Cardiac muscle cell (in vitro differentiated cells and primary cell): ENCODE data around the gene MPST. TPM values are rescaled to one million over a fixed set of nuclear protein-coding genes. Genes with fewer than 3 reads are reported as not detected.

Experiments used
- DNase-seq, 2 donors: peaks; one replicate each; pipeline versions ENCODE4 v3.0.0 to v3.0.0-alpha.2; 2010 to 2017; ENCODE audit warnings: low read depth in 1 of 2, low spot score in 1 of 2
- H3K27ac ChIP-seq: fragments of 200-600 bp; sonication (generic); 2 replicates; pipeline ENCODE4 v1.5.1; 2016
- H3K27me3 ChIP-seq: fragments of 200-600 bp; sonication (generic); 2 replicates; pipeline ENCODE4 v1.6.0; 2016; ENCODE audit warnings: control low read depth
- H3K36me3 ChIP-seq: fragments of 200-600 bp; sonication (generic); 2 replicates; pipeline ENCODE4 v1.5.1; 2016; ENCODE audit warnings: control low read depth
- H3K4me1 ChIP-seq: fragments of 200-600 bp; sonication (generic); 2 replicates; pipeline ENCODE4 v1.8.1; 2017; ENCODE audit warnings: low read depth, mild to moderate bottlenecking, mixed run types
- H3K4me3 ChIP-seq: fragments of 200-600 bp; sonication (generic); 2 replicates; pipeline ENCODE4 v1.5.1; 2016; ENCODE audit warnings: mild to moderate bottlenecking
- H3K9me3 ChIP-seq: fragments of 200-600 bp; sonication (generic); 2 replicates; pipeline ENCODE4 v1.5.1; 2017; ENCODE audit warnings: low read depth, mild to moderate bottlenecking, control low read depth
- polyA plus RNA-seq: library from polyadenylated mRNA; unstranded; fragments of >200 nt; fragmentation: Nextera tagmentation; extraction: Ambion mirVana; gene quantifications from 2 replicates; pipeline ENCODE4 v1.2.1, GENCODE V29; 2016
- total RNA-seq: library from RNA; depleted of rRNA; stranded (reverse); fragments of >200 nt; gene quantifications from 2 replicates; pipeline ENCODE4 v1.2.3, GENCODE V29; 2016
- TF ChIP-seq, protein P1 (sequence below): IDR thresholded peaks from 2 replicates; pipeline ENCODE4 v1.5.1; 2012; ENCODE audit warnings: low read depth, mild to moderate bottlenecking, low read length

The MPST gene
- total and polyA plus RNA-seq, 2 experiments from 2014 or later, result 86.0 to 152 TPM

- DNase-seq, result peak in 1 of 2 donors; percentile 19
- Histone ChIP-seq H3K9me3 (no peaks in the 10 kb centered on the region), H3K4me3 (no peak overlapping the region), H3K36me3 (no peaks in the 10 kb centered on the region), H3K27ac (no peak overlapping the region), H3K27me3 (no peaks in the 10 kb centered on the region), H3K4me1 (no peaks in the 10 kb centered on the region)
- TF ChIP-seq, protein P1, sequence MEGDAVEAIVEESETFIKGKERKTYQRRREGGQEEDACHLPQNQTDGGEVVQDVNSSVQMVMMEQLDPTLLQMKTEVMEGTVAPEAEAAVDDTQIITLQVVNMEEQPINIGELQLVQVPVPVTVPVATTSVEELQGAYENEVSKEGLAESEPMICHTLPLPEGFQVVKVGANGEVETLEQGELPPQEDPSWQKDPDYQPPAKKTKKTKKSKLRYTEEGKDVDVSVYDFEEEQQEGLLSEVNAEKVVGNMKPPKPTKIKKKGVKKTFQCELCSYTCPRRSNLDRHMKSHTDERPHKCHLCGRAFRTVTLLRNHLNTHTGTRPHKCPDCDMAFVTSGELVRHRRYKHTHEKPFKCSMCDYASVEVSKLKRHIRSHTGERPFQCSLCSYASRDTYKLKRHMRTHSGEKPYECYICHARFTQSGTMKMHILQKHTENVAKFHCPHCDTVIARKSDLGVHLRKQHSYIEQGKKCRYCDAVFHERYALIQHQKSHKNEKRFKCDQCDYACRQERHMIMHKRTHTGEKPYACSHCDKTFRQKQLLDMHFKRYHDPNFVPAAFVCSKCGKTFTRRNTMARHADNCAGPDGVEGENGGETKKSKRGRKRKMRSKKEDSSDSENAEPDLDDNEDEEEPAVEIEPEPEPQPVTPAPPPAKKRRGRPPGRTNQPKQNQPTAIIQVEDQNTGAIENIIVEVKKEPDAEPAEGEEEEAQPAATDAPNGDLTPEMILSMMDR, result no peak
Measured at GRCh38 chr22:36999463-36999862, 20.1 kb upstream of the MPST start.

DNA sequence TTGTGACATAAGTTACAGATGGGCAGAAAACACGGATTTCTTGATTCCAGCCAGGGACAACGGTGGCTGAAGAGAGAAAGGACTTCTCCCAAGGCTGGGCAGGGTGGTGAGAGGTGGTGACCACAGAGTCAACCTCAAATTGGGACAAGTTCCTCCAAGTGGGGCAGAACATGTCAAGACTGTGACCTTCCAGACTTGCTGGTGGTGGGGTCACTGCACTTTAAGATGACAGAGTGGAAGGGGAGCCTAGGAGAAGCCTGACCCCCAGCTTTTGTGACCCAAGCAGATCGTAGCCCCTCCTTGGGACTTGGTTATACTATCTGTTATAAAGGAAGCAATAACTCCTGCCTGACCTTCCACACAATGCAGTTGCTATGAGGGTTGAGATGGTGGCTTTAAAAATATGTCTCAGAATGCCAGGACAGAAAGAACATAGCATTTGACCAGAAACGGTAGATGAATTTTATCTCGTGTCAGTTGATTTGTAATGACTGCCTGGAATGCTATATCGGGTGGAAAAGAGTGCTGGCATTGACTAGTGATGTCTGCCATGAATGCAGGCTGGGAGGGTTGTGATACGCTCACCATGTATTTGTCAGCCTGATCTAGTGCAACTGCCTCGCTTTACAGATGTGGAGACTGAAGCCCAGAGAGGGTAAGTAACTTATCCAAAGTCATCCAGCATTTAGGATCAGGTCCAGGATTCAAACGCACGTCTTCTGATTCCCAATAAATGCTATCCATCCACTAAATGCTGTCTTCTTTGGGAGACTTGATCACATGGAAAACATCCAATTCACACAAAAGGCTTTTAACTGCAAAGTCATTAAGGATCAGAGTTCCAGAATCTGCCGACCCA, 18.6 kb upstream of the MPST start:
- no peak overlapping the region for H3K4me3 ChIP-seq
- no peaks in the 10 kb centered on the region for H3K36me3 ChIP-seq
- peak in 1 of 2 donors; percentile 22 for DNase-seq
- TF ChIP-seq, protein P1, result no peak
- no peaks in the 10 kb centered on the region for H3K9me3 ChIP-seq
- no peak overlapping the region for H3K27ac ChIP-seq
- H3K27me3 ChIP-seq, result no peaks in the 10 kb centered on the region
- H3K4me1 ChIP-seq, result no peaks in the 10 kb centered on the region

DNA sequence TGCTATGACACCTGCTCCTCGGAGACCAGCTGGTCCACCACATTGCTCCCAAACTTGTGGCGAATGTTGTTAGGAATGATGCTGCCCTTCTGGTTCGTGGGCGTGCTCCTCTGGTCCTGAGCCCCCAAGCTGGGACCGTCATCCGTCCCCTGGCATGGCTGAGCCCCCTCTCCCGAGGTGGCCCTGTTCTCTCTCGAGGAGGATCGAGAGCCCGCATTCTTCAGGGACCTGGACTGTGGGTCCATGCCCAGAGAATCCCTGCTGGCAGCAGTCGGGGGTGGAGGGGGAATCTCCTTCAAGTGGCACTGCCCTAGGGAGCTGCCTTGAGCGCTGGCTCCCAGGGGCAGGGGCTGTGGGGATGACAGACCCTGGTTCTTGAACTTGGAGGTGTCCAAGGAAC, 17.7 kb upstream of the MPST start:
- DNase-seq, result no peak
- Histone ChIP-seq H3K4me3 (no peak overlapping the region), H3K9me3 (no peaks in the 10 kb centered on the region), H3K4me1 (no peaks in the 10 kb centered on the region), H3K36me3 (no peaks in the 10 kb centered on the region), H3K27me3 (no peaks in the 10 kb centered on the region), H3K27ac (no peak overlapping the region)
- TF ChIP-seq, protein P1, result no peak

DNA sequence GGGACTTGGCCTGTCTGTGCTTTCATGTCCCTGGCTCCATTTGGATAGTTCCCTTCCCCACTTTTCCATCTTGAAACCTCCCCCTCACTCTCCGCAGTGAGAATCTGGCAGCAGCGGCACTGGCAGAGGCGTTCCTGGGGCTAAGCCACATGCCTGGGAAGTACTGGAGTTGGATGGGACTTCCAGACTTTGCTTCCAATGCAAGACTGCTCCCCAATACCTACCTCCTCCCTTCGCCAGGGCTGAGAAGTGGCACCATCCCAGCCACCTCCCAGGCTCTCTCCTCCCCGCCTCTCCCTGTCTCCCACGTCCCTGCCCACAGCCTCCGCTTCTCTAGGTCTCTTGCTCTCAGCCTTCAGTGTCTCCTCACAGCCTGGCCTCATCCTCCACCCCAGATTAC, 16.9 kb upstream of the MPST start:
- H3K4me1 ChIP-seq, result no peaks in the 10 kb centered on the region
- no peaks in the 10 kb centered on the region for H3K9me3 ChIP-seq
- no peak overlapping the region for H3K4me3 ChIP-seq
- DNase-seq, result peak in 1 of 2 donors; percentile 14
- no peak overlapping the region for H3K27ac ChIP-seq
- no peaks in the 10 kb centered on the region for H3K27me3 ChIP-seq
- TF ChIP-seq, protein P1, result no peak
- H3K36me3 ChIP-seq, result no peaks in the 10 kb centered on the region

DNA sequence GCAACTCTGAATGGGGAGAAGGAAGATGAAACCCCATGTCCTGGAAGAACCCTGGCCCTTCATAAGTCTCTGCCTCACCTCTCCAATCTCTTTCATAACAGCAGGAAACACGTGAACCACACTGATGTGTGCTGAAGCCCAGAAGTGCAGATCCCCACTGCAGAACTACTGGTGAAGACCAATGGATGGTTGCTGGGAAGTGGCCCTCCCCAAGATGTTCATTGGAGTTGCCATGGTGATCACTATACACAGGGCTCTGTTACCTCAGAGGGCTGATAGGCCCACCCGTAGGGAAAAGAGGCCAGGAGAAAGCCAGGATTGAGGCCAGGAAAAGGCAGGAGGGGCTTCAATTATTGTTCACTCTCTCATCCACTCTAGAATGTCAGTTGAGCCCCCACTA, 11.9 kb upstream of the MPST start:
- DNase-seq, result peak in 1 of 2 donors; percentile 62
- H3K36me3 ChIP-seq, result no peaks in the 10 kb centered on the region
- H3K9me3 ChIP-seq, result no peaks in the 10 kb centered on the region
- no peaks in the 10 kb centered on the region for H3K27me3 ChIP-seq
- H3K27ac ChIP-seq, result no peak overlapping the region
- H3K4me3 ChIP-seq, result no peak overlapping the region
- no peaks in the 10 kb centered on the region for H3K4me1 ChIP-seq
- TF ChIP-seq, protein P1, result no peak
